GM18507 (cell line): Measurements from ENCODE around the gene TSC2.
"Not testable (repeated sequence)": the region's sequence is repeated elsewhere in the genome, so short reads cannot be mapped to it uniquely, and the experiment has no call there.

Source experiments
- DNase-seq: peaks from one replicate; pipeline ENCODE4 v3.0.0; 2011; ENCODE audit warnings: low read depth; ENCODE audit not compliant: insufficient read length; ENCODE audit errors: extremely low spot score
- FAIRE-seq: peaks from 2 replicates; lab custom pipeline; 2011; peaks lifted over from hg19 to GRCh38; lab: Jason Lieb, UNC

The TSC2 gene

GRCh38 chr16:2126928-2127556 is 79.3 kb downstream of the TSC2 start:
- not testable (repeated sequence) for DNase-seq, FAIRE-seq

- not testable (repeated sequence) for FAIRE-seq, DNase-seq
These were observed 80.0 kb downstream of the TSC2 start for GRCh38 chr16:2127630-2128280.

GRCh38 chr16:2129251-2129650 is 81.5 kb downstream of the TSC2 start:
- FAIRE-seq, DNase-seq: not testable (repeated sequence)

GRCh38 chr16:2129890-2130447 is 82.2 kb downstream of the TSC2 start:
- FAIRE-seq, DNase-seq: not testable (repeated sequence)

GRCh38 chr16:2133797-2134196 is 86.0 kb downstream of the TSC2 start:
- DNase-seq, FAIRE-seq: not testable (repeated sequence)

GRCh38 chr16:2135071-2135470 is 87.3 kb downstream of the TSC2 start:
- DNase-seq, FAIRE-seq: not testable (repeated sequence)

GRCh38 chr16:2135770-2136490 is 88.1 kb downstream of the TSC2 start, which contains the start of gene PKD1:
TSS of gene PKD1 (minus strand) at chr16:2135898. CDS start at chr16:2135689, 209 bp downstream.
- FAIRE-seq = peak; percentile 92

More at GRCh38 chr16:2135770-2136490, 88.1 kb downstream of the TSC2 start, which contains the start of gene PKD1:
- not testable (repeated sequence) for DNase-seq
